Activated naive CD8-positive, alpha-beta T cell treated with anti-CD3 and anti-CD28 coated beads for 36 hours (primary cell): Measurements from ENCODE around the gene ST3GAL5. TPM values are rescaled to one million over a fixed set of nuclear protein-coding genes. Genes with fewer than 3 reads are reported as not detected.
"Not testable (repeated sequence)": the region's sequence is repeated elsewhere in the genome, so short reads cannot be mapped to it uniquely, and the experiment has no call there.

Source experiments
- DNase-seq: peaks from one replicate; pipeline ENCODE4 v3.0.0; 2021
- H3K27ac Mint-ChIP-seq: one replicate; pipeline ENCODE4 v1.8.0; 2022; ENCODE audit warnings: mild to moderate bottlenecking, moderate library complexity, mixed read lengths
- H3K27me3 Mint-ChIP-seq: one replicate; pipeline ENCODE4 v1.8.0; 2022; ENCODE audit warnings: mild to moderate bottlenecking, mixed read lengths
- H3K36me3 Mint-ChIP-seq: one replicate; pipeline ENCODE4 v1.8.0; 2021; ENCODE audit warnings: mild to moderate bottlenecking, mixed read lengths
- H3K4me1 Mint-ChIP-seq: one replicate; pipeline ENCODE4 v1.8.0; 2021; ENCODE audit warnings: mixed read lengths
- H3K4me3 Mint-ChIP-seq: one replicate; pipeline ENCODE4 v1.8.0; 2022; ENCODE audit warnings: mild to moderate bottlenecking, moderate library complexity, mixed read lengths
- H3K9me3 Mint-ChIP-seq: one replicate; pipeline ENCODE4 v1.8.0; 2022; ENCODE audit warnings: mixed read lengths
- total RNA-seq, 2 experiments: library from RNA; stranded (reverse); gene quantifications; one replicate each; pipeline ENCODE4 v1.2.3, GENCODE V29; 2021

The ST3GAL5 gene
- total RNA-seq, 2 experiments from 2014 or later: 14.6 to 15.1 TPM

DNA sequence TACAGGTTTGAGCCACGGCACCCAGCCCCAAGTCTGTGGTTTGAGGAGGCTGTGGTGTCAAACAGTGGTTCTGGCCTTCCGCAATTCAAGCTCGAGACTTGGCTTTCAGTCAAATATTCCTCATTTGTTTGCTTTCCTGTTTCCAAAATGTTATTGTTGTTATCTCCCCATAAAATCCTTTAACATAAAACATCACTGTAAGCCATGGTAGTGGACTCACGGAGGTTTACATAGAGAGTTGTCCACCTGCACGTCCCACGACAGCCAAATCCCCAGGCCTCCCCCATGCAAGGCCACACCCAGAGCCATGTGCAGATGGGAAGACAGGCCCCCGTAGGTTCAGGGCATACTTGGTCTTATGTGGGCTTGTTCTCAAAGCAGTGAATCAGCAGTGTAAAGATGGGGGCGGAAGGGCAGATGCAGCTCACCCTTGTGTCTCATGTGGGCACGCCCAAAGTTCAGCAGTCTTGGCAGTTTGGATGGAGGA is 18.9 kb upstream of the ST3GAL5 start:
- H3K4me1 Mint-ChIP-seq: peaks cover 6% of the 10 kb centered on the region
- no peak for DNase-seq
- no peaks in the 10 kb centered on the region for H3K36me3 Mint-ChIP-seq
- no peaks in the 10 kb centered on the region for H3K9me3 Mint-ChIP-seq
- H3K27ac Mint-ChIP-seq: no peak overlapping the region
- no peak overlapping the region for H3K4me3 Mint-ChIP-seq
- no peaks in the 10 kb centered on the region for H3K27me3 Mint-ChIP-seq

DNA sequence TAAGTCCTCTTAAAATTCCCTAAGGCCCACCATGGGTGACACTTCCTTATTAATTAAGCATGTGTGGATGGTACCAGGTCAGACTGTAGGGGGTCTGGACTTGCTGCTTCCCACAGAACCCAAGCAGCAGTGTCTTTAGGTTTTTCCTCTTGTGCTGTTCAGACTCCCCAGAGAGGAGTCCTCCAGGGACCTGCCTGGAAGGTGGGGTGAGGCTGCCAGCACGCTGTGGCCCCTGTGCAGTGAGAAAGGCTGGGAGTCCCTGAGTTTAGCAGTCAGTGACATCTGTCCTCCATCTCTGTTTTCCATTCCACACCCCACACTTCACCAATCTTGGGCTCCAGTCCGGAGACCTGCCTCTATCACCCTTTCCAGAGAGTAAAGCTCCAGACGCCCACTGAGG is 18.0 kb upstream of the ST3GAL5 start:
- Mint-ChIP-seq H3K27ac (no peak overlapping the region), H3K4me3 (no peak overlapping the region), H3K36me3 (no peaks in the 10 kb centered on the region), H3K27me3 (no peaks in the 10 kb centered on the region), H3K4me1 (peaks cover 2% of the 10 kb centered on the region), H3K9me3 (no peaks in the 10 kb centered on the region)
- DNase-seq: no peak

DNA sequence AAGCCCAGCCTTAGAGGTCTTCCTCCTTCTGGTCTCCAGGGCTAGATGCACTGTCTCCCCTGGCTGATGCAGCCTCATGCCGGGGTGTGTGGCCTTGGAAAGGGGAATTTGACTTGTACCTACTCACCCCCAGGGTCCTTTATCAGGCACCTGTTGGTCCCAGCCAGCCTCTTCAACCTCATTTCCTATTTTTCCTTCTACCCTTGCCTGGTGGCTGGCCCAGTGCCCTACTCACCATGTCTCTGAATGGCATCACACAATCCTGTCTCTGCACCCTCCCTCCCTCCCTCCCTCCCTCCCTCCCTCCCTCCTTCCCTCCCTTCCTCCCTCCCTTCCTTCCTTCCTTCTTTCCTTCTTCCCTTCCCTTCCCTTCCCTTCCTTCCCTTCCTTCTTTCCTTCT is 17.1 kb upstream of the ST3GAL5 start:
- Mint-ChIP-seq H3K4me3 (no peak overlapping the region), H3K27ac (no peak overlapping the region), H3K36me3 (no peaks in the 10 kb centered on the region), H3K9me3 (no peaks in the 10 kb centered on the region), H3K4me1 (peaks cover 7% of the 10 kb centered on the region), H3K27me3 (no peaks in the 10 kb centered on the region)
- DNase-seq: no peak

DNA sequence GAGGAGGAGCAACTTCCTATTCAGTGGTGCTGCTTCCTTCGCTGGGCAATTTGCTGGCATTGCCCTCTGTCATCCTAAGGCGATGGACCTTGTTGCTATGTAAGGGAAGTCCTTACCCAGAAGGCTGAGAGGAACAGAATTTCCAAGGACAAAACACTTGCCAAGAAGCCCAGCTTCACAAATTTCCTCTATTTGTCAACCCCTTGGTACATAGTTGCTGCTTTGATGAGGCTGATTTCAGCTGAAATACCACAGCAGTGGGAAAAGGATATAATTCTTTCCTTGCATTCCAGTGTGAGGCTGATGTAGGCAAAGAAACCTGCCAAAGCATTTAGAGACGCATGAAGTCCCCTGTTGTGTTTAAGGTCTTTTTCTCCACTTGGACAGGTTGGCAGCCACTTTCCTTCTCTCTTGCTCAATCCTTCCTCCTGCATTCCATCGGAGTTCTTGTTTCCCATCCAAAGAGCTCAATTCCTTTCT is 16.4 kb upstream of the ST3GAL5 start:
- H3K4me3 Mint-ChIP-seq: no peak overlapping the region

DNA sequence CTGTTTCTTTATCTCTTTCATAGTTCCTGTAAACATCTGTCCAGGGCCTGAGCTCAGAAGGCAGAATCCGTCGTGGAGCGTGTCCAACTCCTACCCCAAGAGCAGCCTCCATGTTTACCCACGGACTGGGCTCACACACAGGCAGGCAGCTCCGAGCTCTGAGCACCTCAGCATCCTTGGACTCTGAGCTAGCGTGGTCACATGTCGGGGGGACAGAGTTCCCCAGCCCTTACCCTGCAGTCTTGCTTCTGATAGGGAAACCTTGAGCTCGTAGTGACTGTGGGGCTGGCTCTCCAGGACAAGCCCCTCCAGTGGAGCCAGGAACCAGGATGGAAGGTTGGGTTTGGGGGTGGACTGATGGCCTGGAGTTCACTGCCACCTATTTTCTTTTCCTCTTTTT is 15.1 kb upstream of the ST3GAL5 start:
- Mint-ChIP-seq H3K27ac (no peak overlapping the region), H3K27me3 (no peaks in the 10 kb centered on the region), H3K4me3 (no peak overlapping the region)

More for the DNA sequence above, 16.4 kb upstream of the ST3GAL5 start:
- Mint-ChIP-seq H3K36me3 (no peaks in the 10 kb centered on the region), H3K27me3 (no peaks in the 10 kb centered on the region), H3K27ac (no peak overlapping the region), H3K9me3 (no peaks in the 10 kb centered on the region), H3K4me1 (peaks cover 7% of the 10 kb centered on the region)
- DNase-seq: no peak

DNA sequence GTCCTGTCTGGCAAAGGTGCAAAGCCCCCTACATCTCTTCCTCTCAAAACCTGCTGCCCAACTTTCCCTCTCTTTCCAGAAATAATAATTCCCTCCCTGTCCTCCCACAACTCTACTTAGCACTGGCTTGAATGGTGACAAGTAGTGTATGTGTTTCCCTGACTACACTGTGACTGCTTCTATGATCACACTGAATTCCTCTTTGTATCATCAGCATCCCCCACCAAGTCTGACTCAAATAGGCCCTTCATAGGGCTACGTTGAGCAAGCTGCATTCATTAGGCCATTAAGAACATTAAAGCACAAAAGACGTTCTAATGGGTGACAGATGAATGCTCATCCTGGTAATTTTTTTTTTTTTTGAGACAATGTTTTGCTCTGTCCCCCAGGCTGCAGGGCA is 13.7 kb upstream of the ST3GAL5 start:
- DNase-seq: no peak
- Mint-ChIP-seq H3K27me3 (no peaks in the 10 kb centered on the region), H3K27ac (no peak overlapping the region), H3K9me3 (peaks cover 7% of the 10 kb centered on the region), H3K36me3 (peaks cover 6% of the 10 kb centered on the region), H3K4me1 (peaks cover 24% of the 10 kb centered on the region), H3K4me3 (no peak overlapping the region)

More for the DNA sequence above, 15.1 kb upstream of the ST3GAL5 start:
- peaks cover 17% of the 10 kb centered on the region for H3K4me1 Mint-ChIP-seq
- no peaks in the 10 kb centered on the region for H3K9me3 Mint-ChIP-seq
- DNase-seq: no peak
- no peaks in the 10 kb centered on the region for H3K36me3 Mint-ChIP-seq

DNA sequence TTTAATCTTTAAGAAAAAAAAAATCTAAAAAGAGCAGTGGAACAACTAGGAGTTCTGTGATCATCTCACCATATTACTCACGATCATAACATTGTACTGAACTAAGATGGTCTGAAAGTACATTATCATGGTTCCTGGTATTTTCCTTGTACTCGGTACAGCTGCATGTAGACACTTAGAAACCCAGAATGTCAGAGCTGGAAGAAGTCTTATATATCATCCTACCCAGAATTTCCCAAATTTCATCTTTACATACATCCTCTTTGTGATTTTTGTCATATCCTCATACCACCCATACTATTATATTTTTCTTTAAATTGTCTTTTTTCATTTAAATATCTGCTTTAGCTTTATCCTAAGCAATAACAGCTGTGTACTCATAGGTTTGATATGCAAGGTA is 12.4 kb upstream of the ST3GAL5 start:
- no peak overlapping the region for H3K4me3 Mint-ChIP-seq
- peaks cover 6% of the 10 kb centered on the region for H3K36me3 Mint-ChIP-seq
- H3K27ac Mint-ChIP-seq: no peak overlapping the region
- H3K27me3 Mint-ChIP-seq: no peaks in the 10 kb centered on the region
- DNase-seq: no peak
- peaks cover 7% of the 10 kb centered on the region for H3K9me3 Mint-ChIP-seq
- peaks cover 24% of the 10 kb centered on the region for H3K4me1 Mint-ChIP-seq

DNA sequence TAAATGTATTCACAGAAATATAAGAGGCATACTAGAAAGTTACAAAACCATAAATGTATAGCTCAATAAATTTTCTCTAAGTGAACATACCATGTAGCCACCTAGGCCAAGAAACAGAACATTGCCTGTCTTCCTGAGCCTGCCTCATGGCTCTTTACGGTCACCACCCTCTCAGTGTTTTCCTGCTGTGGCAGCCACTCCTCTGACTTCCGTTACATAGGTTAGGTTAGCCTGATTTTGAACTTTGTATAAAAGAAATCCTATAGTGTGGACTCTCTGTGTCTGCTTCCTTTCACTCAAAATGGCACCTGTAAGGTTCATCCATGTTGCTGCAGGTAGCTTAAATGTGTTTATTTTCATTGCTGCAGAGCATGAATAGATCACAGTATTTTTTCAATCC is 11.6 kb upstream of the ST3GAL5 start:
- Mint-ChIP-seq H3K9me3 (peaks cover 7% of the 10 kb centered on the region), H3K36me3 (peaks cover 10% of the 10 kb centered on the region), H3K4me3 (no peak overlapping the region), H3K4me1 (peaks cover 24% of the 10 kb centered on the region), H3K27me3 (no peaks in the 10 kb centered on the region), H3K27ac (no peak overlapping the region)
- DNase-seq: no peak

DNA sequence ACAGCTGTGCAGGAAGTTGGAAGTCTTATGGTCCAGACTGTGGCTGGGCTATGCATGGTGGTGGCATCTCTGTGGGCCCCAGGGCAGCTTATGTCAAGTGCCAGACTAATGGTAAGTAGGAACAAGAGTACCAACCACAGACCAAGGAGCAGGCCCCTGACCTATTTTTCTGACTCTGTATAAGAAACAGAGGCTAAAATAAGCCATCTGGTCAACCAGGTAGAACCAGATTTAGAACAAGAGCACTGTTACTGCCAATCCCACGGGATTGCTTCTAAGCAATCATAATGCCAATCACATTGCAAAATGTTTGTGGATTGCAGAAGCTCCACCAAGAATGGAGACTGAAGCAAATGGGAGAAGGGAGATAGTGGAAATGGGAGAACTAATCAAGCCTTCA is 11.1 kb upstream of the ST3GAL5 start:
- H3K9me3 Mint-ChIP-seq: peaks cover 10% of the 10 kb centered on the region
- peaks cover 25% of the 10 kb centered on the region for H3K4me1 Mint-ChIP-seq
- DNase-seq: no peak
- no peak overlapping the region for H3K27ac Mint-ChIP-seq
- H3K27me3 Mint-ChIP-seq: no peaks in the 10 kb centered on the region
- no peak overlapping the region for H3K4me3 Mint-ChIP-seq
- H3K36me3 Mint-ChIP-seq: peaks cover 15% of the 10 kb centered on the region

DNA sequence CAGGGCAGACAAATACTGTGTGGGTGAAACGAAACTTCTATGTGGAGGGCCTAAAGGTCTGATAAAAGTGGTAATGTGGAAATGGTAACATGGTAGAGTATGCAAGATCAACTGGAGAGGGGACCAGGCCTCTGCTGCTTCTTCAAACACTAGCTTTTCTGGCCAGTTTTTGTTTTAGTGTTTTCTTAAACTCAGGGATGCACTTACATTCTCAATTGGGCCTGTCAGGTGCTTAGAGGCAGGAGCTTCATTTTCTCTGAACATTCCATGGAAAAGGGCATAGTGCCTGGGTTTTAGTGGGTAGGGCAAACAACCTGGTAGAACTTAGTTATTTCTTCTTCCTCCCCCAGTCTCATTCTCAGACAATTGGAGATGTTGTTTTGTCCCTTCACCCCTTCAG is 10.5 kb upstream of the ST3GAL5 start:
- Mint-ChIP-seq H3K4me3 (no peak overlapping the region), H3K36me3 (peaks cover 15% of the 10 kb centered on the region), H3K27me3 (no peaks in the 10 kb centered on the region), H3K27ac (no peak overlapping the region), H3K4me1 (peaks cover 25% of the 10 kb centered on the region), H3K9me3 (peaks cover 11% of the 10 kb centered on the region)
- no peak for DNase-seq

DNA sequence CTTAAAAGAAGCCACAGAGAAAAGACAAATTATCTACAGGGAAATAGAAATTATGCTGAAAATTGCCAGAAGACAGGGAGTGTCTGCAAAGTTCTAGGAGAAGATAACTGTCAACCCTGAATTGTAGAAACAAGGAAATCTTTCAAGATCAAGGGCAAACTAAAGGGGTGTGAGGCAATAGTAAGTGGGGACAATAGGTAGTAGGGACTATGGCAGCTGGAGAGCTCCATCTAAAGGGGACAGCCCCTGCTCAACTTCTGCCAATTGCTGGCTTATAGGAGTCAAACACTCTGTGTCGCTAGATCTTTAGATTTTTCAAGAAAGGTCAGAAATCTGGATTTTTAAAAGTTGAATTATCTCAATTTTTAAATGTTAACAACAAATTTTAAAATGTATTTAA is 10.1 kb upstream of the ST3GAL5 start:
- Mint-ChIP-seq H3K27ac (no peak overlapping the region), H3K27me3 (no peaks in the 10 kb centered on the region), H3K4me3 (no peak overlapping the region), H3K9me3 (peaks cover 12% of the 10 kb centered on the region), H3K4me1 (peaks cover 25% of the 10 kb centered on the region), H3K36me3 (peaks cover 17% of the 10 kb centered on the region)
- no peak for DNase-seq

DNA sequence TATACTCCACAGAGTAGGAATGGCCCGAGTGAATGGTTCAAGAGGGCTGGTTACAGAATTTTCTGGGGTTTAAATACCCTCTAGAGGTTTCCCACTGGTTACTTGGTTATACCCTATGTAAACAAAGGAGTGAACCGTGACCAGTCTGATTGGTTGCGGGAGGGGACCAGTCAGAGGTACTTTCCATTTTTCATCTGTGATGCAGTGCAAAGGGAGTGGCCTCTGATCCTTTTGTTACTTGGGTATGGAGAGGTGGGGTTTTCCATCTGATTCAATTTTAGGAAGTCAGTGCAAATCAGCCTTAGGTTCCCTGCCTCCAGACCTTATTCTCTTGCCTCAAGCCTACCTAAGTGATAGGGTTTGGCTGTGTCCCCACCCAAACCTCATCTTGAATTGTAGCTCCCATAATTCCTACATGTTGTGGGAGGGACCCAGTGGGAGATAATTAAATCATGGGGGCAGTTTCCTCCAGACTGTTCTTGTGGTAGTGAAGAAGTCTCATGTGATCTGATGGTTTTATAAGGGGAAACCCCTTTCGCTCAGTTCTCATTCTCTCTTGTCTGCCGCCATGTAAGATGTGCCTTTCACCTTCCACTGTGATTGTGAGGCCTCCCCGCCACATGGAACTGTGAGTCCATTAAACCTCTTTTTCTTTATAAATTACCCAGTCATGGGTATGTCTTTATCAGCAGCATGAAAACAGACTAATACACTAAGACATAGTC is 5.9 kb upstream of the ST3GAL5 start:
- Mint-ChIP-seq H3K9me3 (peaks cover 14% of the 10 kb centered on the region), H3K36me3 (peaks cover 20% of the 10 kb centered on the region), H3K4me1 (peaks cover 40% of the 10 kb centered on the region)
- not testable (repeated sequence) for H3K27me3 Mint-ChIP-seq, H3K27ac Mint-ChIP-seq, H3K4me3 Mint-ChIP-seq, DNase-seq

DNA sequence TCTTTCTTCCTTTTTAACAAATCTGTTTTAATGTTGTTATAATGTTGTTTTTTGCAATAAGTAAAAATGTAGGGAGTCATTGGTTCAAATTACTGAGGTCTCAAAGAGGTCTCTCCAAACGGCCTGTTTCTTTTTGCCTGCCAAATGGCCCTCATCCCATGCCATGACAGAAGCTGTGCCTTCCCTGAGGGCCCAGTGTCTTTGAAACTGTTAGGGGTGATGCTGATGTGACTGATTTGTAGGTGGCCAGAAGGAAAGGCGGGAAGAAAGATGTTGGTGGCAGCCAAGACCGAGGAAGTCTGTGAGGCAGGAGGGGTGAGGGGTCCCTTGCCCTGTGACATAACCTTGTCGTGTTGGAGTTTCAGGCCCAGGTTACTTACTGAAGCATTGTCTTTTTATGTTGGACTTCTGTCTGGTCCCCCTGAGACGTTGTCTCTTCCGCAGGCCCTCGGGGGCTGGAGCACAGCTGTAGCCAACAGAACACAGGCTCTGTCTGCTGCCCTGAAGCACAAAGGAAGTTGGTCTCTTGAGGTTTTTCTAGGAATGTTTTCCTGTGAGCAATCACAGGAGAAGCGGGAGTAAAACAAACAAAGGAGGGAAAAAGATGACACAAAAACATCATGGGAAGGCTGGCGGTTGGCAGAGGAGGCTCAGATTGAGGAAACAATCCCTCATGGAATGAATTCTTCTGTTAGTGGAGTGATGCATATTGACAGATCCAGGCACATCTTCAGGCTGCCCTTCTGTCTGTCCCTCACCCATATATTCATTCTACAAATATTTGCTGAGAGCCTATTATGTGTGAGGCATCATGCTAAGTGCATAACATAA is 4.9 kb upstream of the ST3GAL5 start:
- no peak overlapping the region for H3K27ac Mint-ChIP-seq
- peaks cover 36% of the 10 kb centered on the region for H3K4me1 Mint-ChIP-seq
- H3K4me3 Mint-ChIP-seq: no peak overlapping the region
- H3K9me3 Mint-ChIP-seq: peaks cover 14% of the 10 kb centered on the region
- DNase-seq: no peak
- peaks cover 20% of the 10 kb centered on the region for H3K36me3 Mint-ChIP-seq
- H3K27me3 Mint-ChIP-seq: no peaks in the 10 kb centered on the region

DNA sequence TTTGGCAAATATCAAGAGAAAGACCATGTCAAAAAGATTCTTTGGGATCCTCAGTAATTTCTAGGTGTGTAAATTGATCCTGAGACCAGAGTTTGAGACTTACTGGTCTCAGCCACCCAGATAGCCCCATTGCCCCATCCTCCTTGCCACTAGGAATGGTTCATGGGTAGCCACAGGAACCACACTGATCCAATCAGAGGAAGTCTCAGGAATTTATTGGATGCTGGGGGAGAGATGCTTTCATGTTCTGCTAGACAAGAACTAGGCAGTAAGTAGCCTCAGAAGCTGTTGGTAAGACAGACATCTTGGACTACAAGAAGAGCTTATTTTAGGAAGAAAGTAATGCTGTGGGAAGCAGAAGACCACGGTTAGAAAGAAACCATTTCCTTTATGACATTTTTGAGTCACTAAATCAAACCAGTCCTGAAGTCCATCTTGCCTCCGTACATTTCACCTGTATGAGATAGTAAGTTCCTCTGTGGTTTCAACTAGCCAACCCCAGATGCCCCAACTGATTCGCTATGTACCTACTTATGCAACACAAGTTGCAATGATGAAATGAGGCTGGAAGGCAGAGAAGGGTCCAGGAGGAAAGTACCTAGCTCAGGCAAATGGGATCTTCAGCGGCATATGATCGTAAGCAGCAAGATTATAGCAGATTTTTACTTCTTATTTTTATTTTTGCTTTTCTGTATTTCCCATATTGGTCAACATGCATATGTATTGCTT is 3.6 kb upstream of the ST3GAL5 start:
- DNase-seq: no peak
- Mint-ChIP-seq H3K36me3 (peaks cover 16% of the 10 kb centered on the region), H3K27me3 (no peaks in the 10 kb centered on the region), H3K4me1 (peaks cover 37% of the 10 kb centered on the region), H3K27ac (no peak overlapping the region), H3K9me3 (peaks cover 8% of the 10 kb centered on the region), H3K4me3 (no peak overlapping the region)
